ENCODE data around the gene USP36. TPM values are rescaled to one million over a fixed set of nuclear protein-coding genes. Genes with fewer than 3 reads are reported as not detected.

The USP36 gene
- total and polyA plus RNA-seq, 4 donors = 22.5 to 41.0 (median 32.7) TPM

DNA sequence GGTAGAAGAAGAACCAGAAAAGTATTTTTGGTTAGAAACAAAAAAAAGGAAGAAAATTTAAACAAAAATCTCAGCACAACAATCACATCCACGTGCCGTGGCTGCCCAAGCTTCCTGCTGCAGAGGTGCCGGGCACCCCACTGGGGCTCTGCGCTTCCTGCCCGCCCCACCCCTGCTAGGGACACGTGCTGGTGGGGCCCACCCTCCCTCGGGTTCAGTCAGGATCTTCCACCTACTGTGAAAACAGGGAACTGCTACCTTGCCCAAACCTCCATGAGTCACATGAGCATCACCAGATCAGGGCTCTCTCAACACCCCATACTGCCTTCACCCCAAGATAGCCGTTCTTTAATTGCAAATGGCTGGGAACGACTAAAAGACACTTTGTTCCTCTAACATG, 34.2 kb downstream of the USP36 start:
- no peak overlapping the region for H3K27ac ChIP-seq (ENCODE audit: low read depth, low read length)
- H3K27me3 ChIP-seq (ENCODE audit: control insufficient read depth, insufficient read depth, low read length) = no peaks in the 10 kb centered on the region
- H3K4me3 ChIP-seq (ENCODE audit: low read depth, low read length) = no peak overlapping the region
- WGBS (ENCODE audit: insufficient coverage) = 77% methylated on average over 7 of the region's 9 CpGs
- no peak for DNase-seq (ENCODE audit: low read depth in 4 of 6, low spot score in 6 of 6)
- no peaks in the 10 kb centered on the region for H3K9me3 ChIP-seq (ENCODE audit: control insufficient read depth, insufficient read depth, low read length)
- H3K4me1 ChIP-seq (ENCODE audit: control insufficient read depth, insufficient read depth, low read length) = no peaks in the 10 kb centered on the region
- H3K36me3 ChIP-seq (ENCODE audit: control insufficient read depth, insufficient read depth, low read length) = peaks cover 74% of the 10 kb centered on the region

DNA sequence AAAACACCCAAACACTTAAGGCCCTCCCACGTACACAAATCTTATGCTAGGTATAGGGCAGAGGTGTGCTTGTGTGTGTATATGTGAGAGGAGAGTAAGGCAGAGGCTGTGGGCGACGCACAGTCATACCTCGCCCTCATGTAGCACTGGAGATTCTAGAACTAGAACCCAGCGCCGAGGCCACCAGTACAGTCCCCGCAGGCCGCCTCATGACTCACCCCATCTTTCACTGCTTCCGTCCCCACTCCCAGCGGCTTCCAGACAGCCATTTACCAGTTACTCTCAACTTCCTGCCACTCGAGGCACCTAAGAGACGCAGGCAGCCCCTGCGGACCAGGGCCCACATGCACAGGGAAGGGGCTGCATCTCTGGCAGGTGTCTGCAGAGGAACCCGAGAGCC, 35.3 kb downstream of the USP36 start:
- no peak overlapping the region for H3K27ac ChIP-seq (ENCODE audit: low read depth, low read length)

DNA sequence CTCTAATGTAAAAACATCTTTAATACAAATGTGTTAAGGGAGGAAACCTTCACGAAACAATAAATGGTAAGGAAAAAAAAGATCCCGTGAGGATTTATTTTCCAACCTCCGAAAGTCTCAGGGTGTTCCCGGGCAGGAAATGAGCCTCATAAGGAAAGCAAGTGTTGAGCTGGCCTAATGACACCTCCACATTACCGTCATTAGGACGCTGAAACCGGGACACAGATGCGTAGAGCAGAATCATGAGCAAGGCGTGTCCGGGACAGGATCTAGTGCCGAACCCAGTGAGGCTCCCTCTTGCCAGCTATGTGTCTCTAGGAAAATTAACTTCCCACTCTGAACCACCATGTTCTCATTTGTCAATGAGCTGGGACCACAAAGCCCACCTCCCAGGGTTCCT, 35.8 kb downstream of the USP36 start:
- no peak overlapping the region for H3K27ac ChIP-seq (ENCODE audit: low read depth, low read length)
- no peaks in the 10 kb centered on the region for H3K9me3 ChIP-seq (ENCODE audit: control insufficient read depth, insufficient read depth, low read length)
- DNase-seq (ENCODE audit: low read depth in 4 of 6, low spot score in 6 of 6) = no peak
- peaks cover 75% of the 10 kb centered on the region for H3K36me3 ChIP-seq (ENCODE audit: control insufficient read depth, insufficient read depth, low read length)
- H3K27me3 ChIP-seq (ENCODE audit: control insufficient read depth, insufficient read depth, low read length) = no peaks in the 10 kb centered on the region
- 95% methylated on average over 9 of the region's 11 CpGs for WGBS (ENCODE audit: insufficient coverage)
- no peak overlapping the region for H3K4me3 ChIP-seq (ENCODE audit: low read depth, low read length)
- peaks cover 8% of the 10 kb centered on the region for H3K4me1 ChIP-seq (ENCODE audit: control insufficient read depth, insufficient read depth, low read length)

More for the DNA sequence above, 35.3 kb downstream of the USP36 start:
- Histone ChIP-seq H3K4me1 (ENCODE audit: control insufficient read depth, insufficient read depth, low read length) (peaks cover 3% of the 10 kb centered on the region), H3K36me3 (ENCODE audit: control insufficient read depth, insufficient read depth, low read length) (peaks cover 77% of the 10 kb centered on the region), H3K4me3 (ENCODE audit: low read depth, low read length) (no peak overlapping the region), H3K27me3 (ENCODE audit: control insufficient read depth, insufficient read depth, low read length) (no peaks in the 10 kb centered on the region), H3K9me3 (ENCODE audit: control insufficient read depth, insufficient read depth, low read length) (no peaks in the 10 kb centered on the region)
- 93% methylated on average over 13 of the region's 14 CpGs for WGBS (ENCODE audit: insufficient coverage)
- no peak for DNase-seq (ENCODE audit: low read depth in 4 of 6, low spot score in 6 of 6)

DNA sequence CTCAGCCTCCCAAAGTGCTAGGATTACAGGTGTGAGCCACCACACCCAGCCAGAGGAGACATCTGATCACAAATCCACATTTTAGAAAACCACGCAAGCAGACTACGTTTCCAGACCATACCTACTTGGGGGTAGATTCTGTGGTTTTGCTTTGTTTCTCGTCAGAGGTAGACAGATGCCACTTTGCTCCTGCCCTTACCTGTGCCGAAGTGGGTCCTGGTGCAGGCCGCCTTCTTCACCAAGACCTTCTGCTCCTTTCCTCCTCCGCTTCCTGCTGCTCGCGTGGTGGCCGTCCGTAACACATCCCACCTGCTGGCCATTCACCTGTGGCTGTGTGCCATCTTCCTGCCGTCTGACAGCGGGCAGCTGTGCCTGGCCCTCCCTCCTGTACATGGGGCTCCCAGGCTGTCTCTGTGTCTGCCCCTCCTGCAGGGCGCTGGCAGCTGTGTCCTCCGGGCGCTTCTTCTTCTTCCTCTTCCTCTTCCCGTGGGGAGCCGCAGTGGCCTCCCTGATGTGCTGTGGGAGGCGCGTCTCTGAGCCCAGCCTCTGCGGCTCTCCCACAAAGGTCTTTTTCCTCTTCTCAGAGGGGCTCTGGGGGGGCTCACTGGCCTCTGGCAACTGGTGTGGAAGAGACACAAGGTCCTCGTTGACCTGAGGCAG, 37.3 kb downstream of the USP36 start:
- no peak overlapping the region for H3K27ac ChIP-seq (ENCODE audit: low read depth, low read length)
- H3K4me1 ChIP-seq (ENCODE audit: control insufficient read depth, insufficient read depth, low read length) = peaks cover 8% of the 10 kb centered on the region
- DNase-seq (ENCODE audit: low read depth in 4 of 6, low spot score in 6 of 6) = no peak
- no peaks in the 10 kb centered on the region for H3K9me3 ChIP-seq (ENCODE audit: control insufficient read depth, insufficient read depth, low read length)
- WGBS (ENCODE audit: insufficient coverage) = 94% methylated on average over 15 of the region's 21 CpGs
- H3K36me3 ChIP-seq (ENCODE audit: control insufficient read depth, insufficient read depth, low read length) = peaks cover 80% of the 10 kb centered on the region
- no peaks in the 10 kb centered on the region for H3K27me3 ChIP-seq (ENCODE audit: control insufficient read depth, insufficient read depth, low read length)
- no peak overlapping the region for H3K4me3 ChIP-seq (ENCODE audit: low read depth, low read length)

DNA sequence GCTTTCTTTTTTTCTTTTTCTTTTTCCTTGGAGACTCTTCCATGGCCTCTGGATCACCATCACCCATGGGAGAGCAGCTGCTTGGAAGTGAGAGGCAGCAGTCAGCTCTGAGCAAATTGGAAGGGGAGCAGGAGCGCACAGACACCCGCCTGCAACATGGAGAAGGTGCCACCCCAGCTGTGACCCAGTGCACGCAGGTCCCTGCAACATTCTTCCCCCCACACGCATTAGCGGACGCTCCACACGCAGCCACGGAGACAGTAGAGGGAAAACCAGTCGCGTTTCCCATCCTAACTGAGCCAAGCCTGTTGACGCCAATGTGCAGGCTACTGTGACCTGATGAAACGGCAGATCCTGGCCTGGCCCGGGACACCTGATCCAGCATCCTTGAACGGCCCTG, 38.2 kb downstream of the USP36 start:
- 96% methylated on average over 11 of the region's 14 CpGs for WGBS (ENCODE audit: insufficient coverage)
- peaks cover 8% of the 10 kb centered on the region for H3K4me1 ChIP-seq (ENCODE audit: control insufficient read depth, insufficient read depth, low read length)
- H3K27me3 ChIP-seq (ENCODE audit: control insufficient read depth, insufficient read depth, low read length) = no peaks in the 10 kb centered on the region

DNA sequence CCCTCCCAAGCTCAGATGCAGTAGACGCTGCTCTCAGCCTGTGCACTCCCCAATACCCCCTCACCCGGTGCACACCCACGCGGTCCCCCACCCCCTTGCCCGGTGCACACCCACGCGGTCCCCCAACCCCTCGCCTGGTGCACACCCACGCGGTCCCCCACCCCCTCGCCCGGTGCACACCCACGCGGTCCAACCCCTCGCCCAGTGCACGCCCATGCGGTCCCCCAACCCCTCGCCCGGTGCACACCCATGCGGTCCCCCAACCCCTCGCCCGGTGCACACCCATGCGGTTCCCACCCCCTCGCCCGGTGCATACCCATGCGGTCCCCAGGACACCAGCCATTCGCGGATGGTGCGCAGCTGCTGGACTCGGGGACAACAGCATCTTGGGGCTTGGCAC, 38.6 kb downstream of the USP36 start:
- no peak for DNase-seq (ENCODE audit: low read depth in 4 of 6, low spot score in 6 of 6)
- WGBS (ENCODE audit: insufficient coverage) = 89% methylated on average over 28 of the region's 30 CpGs
- H3K36me3 ChIP-seq (ENCODE audit: control insufficient read depth, insufficient read depth, low read length) = peaks cover 83% of the 10 kb centered on the region

More for the DNA sequence above, 38.2 kb downstream of the USP36 start:
- H3K4me3 ChIP-seq (ENCODE audit: low read depth, low read length) = no peak overlapping the region
- no peak overlapping the region for H3K27ac ChIP-seq (ENCODE audit: low read depth, low read length)
- no peaks in the 10 kb centered on the region for H3K9me3 ChIP-seq (ENCODE audit: control insufficient read depth, insufficient read depth, low read length)
- no peak for DNase-seq (ENCODE audit: low read depth in 4 of 6, low spot score in 6 of 6)
- peaks cover 83% of the 10 kb centered on the region for H3K36me3 ChIP-seq (ENCODE audit: control insufficient read depth, insufficient read depth, low read length)

DNA sequence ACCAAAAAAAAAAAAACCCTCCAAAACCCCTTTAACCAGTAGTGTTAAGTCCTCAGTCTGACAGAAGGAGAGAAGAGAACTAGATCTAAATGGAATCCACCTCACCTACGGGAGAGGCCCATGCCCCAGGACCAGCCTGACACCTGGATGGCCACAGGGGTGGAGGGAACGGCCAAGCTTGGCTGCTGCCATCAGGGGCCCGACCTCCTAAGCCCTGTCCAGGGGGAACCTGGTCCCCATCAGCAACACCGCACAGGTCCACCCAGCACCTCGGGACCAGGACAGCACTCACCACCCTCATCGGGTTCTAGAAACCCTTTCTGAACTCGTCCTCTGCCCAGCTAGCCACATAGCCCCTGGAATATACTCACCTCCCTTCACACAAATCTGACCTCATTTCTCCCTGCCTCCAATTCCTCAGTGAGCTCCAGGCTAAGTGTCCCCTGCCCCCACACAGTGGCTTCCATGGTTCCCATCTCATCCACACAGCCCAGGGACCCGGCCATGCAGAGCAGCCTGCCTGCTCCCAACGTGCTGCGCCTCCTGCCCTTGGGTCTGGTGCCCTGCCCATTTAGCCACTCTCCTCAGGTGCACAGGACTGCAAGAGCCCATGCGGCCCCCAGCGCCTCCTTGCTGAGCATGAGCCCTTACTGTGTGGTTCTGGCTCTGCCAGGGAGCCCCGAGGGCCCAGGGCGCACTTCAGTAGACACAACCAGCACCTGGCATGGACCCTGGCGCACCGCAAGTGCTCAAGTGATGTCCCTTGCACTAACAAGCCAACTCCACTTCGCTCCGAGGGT, 40.3 kb downstream of the USP36 start:
- DNase-seq (ENCODE audit: low read depth in 4 of 6, low spot score in 6 of 6) = no peak
- no peaks in the 10 kb centered on the region for H3K9me3 ChIP-seq (ENCODE audit: control insufficient read depth, insufficient read depth, low read length)
- peaks cover 8% of the 10 kb centered on the region for H3K4me1 ChIP-seq (ENCODE audit: control insufficient read depth, insufficient read depth, low read length)
- 84% methylated on average over 15 of the region's 18 CpGs for WGBS (ENCODE audit: insufficient coverage)
- peaks cover 83% of the 10 kb centered on the region for H3K36me3 ChIP-seq (ENCODE audit: control insufficient read depth, insufficient read depth, low read length)
- no peak overlapping the region for H3K4me3 ChIP-seq (ENCODE audit: low read depth, low read length)
- H3K27me3 ChIP-seq (ENCODE audit: control insufficient read depth, insufficient read depth, low read length) = no peaks in the 10 kb centered on the region
- H3K27ac ChIP-seq (ENCODE audit: low read depth, low read length) = no peak overlapping the region

More for the DNA sequence above, 38.6 kb downstream of the USP36 start:
- Histone ChIP-seq H3K27ac (ENCODE audit: low read depth, low read length) (no peak overlapping the region), H3K27me3 (ENCODE audit: control insufficient read depth, insufficient read depth, low read length) (no peaks in the 10 kb centered on the region), H3K9me3 (ENCODE audit: control insufficient read depth, insufficient read depth, low read length) (no peaks in the 10 kb centered on the region), H3K4me3 (ENCODE audit: low read depth, low read length) (no peak overlapping the region), H3K4me1 (ENCODE audit: control insufficient read depth, insufficient read depth, low read length) (peaks cover 8% of the 10 kb centered on the region)

DNA sequence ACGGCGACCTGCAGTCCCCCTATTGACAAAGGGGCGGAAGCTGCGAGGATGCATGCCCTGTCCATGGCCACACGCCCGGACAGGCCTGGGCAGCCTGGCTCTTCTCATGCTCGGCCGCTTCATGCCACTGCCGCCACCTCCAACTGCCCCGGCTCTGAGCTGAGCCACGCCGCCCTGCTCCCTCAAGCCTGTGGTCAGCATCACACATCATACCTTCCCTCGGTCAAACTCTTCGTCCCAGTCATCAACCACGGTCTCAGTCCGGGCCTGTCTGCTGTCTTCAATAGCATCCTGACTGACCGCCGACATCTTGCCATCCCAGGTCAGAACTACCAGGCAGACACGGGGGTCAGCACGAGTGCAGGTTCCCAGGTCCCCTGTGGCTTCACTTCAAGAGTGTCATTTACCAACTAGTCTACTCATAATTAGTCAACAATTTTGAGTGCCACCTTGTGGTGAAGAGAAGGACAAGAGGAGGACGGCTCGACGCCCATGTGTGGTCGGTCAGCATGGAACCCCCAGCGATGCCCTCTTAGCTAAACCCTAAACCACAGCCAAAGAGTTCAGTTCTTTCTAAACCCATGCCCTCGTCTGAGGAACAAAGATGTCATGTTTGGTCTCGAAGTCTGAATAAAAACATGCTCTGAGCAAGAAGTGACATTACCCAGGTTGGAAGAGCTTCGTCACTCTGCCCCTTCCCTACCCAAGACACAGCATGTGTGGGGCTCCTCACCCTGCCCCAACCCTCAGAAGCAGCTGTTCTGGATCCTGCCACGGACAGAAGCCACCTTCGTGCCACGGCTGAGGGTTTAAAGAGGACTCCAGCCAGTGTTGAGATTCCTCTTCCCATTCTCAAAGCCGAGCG, 41.7 kb downstream of the USP36 start:
- 92% methylated on average over 26 of the region's 33 CpGs for WGBS (ENCODE audit: insufficient coverage)
- H3K4me3 ChIP-seq (ENCODE audit: low read depth, low read length) = no peak overlapping the region
- H3K9me3 ChIP-seq (ENCODE audit: control insufficient read depth, insufficient read depth, low read length) = no peaks in the 10 kb centered on the region
- peak in 2 of 6 donors; percentile 45 to 71 for DNase-seq (ENCODE audit: low read depth in 4 of 6, low spot score in 6 of 6)
- no peaks in the 10 kb centered on the region for H3K27me3 ChIP-seq (ENCODE audit: control insufficient read depth, insufficient read depth, low read length)
- H3K36me3 ChIP-seq (ENCODE audit: control insufficient read depth, insufficient read depth, low read length) = peaks cover 95% of the 10 kb centered on the region
- H3K4me1 ChIP-seq (ENCODE audit: control insufficient read depth, insufficient read depth, low read length) = peaks cover 8% of the 10 kb centered on the region
- no peak overlapping the region for H3K27ac ChIP-seq (ENCODE audit: low read depth, low read length)

DNA sequence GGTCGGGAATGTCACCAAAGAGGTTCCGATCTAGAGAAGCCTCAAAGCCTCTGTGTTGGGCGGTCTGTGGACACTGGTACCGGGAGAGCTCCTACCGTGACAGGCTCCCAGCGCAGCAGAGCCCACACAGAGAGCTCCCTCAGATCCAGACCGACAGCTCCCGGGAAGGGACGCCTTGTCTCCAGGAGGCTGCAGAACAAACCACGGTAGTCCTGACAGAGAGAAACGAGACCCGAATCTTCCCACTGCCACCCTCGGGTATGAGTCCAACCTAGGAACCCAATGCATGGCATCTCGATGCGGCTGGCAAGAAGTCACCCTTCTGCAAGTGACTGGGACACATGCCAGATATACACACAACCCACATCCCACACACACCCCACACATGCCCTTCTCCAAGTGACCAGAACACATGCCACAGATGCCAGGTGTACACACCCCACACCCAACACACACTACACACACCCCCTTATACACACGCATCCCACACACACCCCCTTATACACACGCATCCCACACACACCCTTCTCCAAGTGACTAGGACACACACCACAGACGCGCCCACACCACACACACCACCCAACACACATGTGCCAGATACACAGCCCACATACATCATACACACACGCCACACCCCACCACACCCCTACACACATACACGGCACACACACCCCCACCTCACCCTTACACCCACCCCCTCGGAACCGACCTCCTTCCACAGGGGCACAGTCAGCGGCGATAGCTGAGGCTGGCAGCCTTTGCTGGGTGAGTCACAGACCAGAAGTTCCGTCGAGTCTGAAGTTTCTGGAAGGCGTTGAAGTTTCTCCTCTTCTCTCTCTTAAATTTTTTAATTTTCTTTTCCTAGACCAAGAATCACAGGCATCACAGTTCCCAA, 42.7 kb downstream of the USP36 start:
- H3K4me3 ChIP-seq (ENCODE audit: low read depth, low read length) = no peak overlapping the region
- no peak overlapping the region for H3K27ac ChIP-seq (ENCODE audit: low read depth, low read length)
- H3K27me3 ChIP-seq (ENCODE audit: control insufficient read depth, insufficient read depth, low read length) = no peaks in the 10 kb centered on the region
- H3K9me3 ChIP-seq (ENCODE audit: control insufficient read depth, insufficient read depth, low read length) = no peaks in the 10 kb centered on the region
- WGBS (ENCODE audit: insufficient coverage) = 90% methylated on average over 27 of the region's 28 CpGs
- no peak for DNase-seq (ENCODE audit: low read depth in 4 of 6, low spot score in 6 of 6)
- peaks cover 95% of the 10 kb centered on the region for H3K36me3 ChIP-seq (ENCODE audit: control insufficient read depth, insufficient read depth, low read length)
- peaks cover 8% of the 10 kb centered on the region for H3K4me1 ChIP-seq (ENCODE audit: control insufficient read depth, insufficient read depth, low read length)
